ENCODE data around the gene SLC9A4.

DNA sequence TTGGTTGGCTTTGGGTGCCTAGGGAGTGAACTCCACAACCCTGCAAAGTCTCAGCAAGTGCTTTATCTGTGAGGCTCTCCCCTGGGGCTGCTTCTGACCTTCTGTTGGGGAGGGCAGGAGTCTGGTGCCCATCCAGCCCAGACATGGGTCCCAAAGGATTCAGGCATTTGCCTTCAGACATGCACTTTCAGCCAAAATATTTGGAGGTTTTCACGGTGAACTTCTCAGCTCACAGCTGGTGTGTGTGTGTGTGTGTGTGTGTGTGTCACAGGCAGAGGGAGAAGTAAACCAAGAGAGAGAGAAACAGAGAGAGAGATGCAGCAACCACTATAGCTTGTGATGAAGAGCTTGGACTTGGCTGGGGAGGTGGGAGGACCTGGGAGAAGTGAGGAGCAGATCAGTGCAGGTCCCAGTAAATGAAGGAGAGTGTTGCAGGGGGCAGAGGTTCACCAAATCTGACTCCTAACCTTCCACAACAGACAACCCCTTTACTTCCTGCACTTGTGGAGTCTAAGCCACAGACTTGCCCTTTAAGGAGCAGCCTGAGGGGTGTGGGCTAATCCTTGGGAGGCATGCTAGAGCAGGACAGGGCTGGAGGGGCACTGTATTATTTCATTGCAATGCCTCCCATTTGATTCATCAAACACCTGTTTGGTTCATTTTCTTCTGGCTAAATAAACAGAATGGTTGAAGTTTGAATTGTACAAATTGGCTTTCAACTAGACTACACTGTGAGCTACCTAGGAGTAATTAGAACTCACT is 14.1 kb downstream of the SLC9A4 start:
- TF ChIP-seq, protein P1, sequence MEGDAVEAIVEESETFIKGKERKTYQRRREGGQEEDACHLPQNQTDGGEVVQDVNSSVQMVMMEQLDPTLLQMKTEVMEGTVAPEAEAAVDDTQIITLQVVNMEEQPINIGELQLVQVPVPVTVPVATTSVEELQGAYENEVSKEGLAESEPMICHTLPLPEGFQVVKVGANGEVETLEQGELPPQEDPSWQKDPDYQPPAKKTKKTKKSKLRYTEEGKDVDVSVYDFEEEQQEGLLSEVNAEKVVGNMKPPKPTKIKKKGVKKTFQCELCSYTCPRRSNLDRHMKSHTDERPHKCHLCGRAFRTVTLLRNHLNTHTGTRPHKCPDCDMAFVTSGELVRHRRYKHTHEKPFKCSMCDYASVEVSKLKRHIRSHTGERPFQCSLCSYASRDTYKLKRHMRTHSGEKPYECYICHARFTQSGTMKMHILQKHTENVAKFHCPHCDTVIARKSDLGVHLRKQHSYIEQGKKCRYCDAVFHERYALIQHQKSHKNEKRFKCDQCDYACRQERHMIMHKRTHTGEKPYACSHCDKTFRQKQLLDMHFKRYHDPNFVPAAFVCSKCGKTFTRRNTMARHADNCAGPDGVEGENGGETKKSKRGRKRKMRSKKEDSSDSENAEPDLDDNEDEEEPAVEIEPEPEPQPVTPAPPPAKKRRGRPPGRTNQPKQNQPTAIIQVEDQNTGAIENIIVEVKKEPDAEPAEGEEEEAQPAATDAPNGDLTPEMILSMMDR (conservative IDR thresholded peaks at IDR 0.05 in 1 of 2, IDR thresholded peaks at IDR 0.05 in 1 of 2; ENCODE audit: low read depth in 1 of 2, low read length in 2 of 2) = no peak
- no peak for TF ChIP-seq EZH2 (IDR thresholded peaks at IDR 0.05; ENCODE audit: low read length, missing control alignments)

Data from fibroblast of lung (primary cell).